Measurements from ENCODE around the gene CTSZ.

- TF ChIP-seq TCF4 (CRISPR knock-in tag; IDR thresholded peaks at IDR 0.05; ENCODE audit: borderline replicate concordance) (no peak), ARNTL (CRISPR knock-in tag; IDR thresholded peaks at IDR 0.05; ENCODE audit: borderline replicate concordance, low read depth) (no peak), GLIS3 (CRISPR knock-in tag; IDR thresholded peaks at IDR 0.05) (no peak)
Observed at GRCh38 chr20:59037386-59037785, 30.3 kb upstream of the CTSZ start.

Measured in SK-N-SH treated with all-trans-retinoic acid at 6 μM for 48 hours (cell line).